Measurements from ENCODE around the gene RTL9.
A peak's percentile ranks its signal among the peaks of the same experiment; 100 is the strongest.

RTL9 gene

DNA sequence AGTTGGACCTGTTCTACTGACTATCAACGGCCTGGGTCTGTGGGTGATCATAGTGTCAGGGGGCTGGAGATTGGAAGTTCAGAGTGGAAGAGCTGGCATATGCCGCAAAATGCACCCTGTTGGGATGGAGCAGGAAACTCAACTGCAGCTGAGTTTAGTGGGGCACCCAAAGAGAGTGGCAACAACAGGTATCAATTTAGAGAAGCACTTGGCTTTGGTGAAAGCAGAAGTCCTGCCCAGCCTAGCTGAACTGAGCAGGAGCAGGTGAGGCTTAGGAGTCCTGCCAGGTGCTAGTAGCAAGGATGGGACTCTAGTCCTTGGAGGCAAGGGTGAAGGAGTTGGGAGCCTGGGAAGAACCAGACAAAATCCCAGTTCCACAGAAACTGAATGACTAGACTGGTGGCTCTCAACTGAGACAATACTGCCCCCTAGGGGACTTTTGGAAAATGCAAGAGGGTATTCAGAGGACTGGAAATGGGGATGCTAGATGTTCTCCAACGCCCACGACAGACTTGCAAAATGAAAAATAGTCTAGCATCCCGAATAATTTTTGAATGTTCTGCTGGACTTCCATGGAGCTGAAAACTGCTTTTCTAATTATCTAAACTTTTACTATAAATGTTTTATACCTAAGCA is 49.4 kb downstream of the RTL9 start:
- peak; percentile 31 for DNase-seq
